Lower lobe of right lung (tissue), 2 donors: ENCODE data around the gene SHISAL2A. TPM values are rescaled to one million over a fixed set of nuclear protein-coding genes. Genes with fewer than 3 reads are reported as not detected.

ENCODE experiments used
- ATAC-seq, 2 donors: fragments of 200-7000 bp; cut with Tn5 transposase; one replicate each; pipeline ENCODE4 v1.9.1; 2020 to 2022; ENCODE audit warnings: mild to moderate bottlenecking in 2 of 2, moderate library complexity in 2 of 2
- DNase-seq: peaks from one replicate; pipeline ENCODE4 v3.0.0-alpha.2; 2020
- H3K27ac ChIP-seq: fragments of 200-600 bp; one replicate; pipeline ENCODE4 v1.8.0; 2022
- H3K27me3 ChIP-seq: fragments of 200-600 bp; one replicate; pipeline ENCODE4 v1.8.0; 2022; ENCODE audit warnings: low read depth
- H3K36me3 ChIP-seq: fragments of 200-600 bp; one replicate; pipeline ENCODE4 v1.8.0; 2022; ENCODE audit warnings: mild to moderate bottlenecking
- H3K4me1 ChIP-seq: fragments of 200-600 bp; one replicate; pipeline ENCODE4 v1.8.0; 2022
- H3K4me3 ChIP-seq: fragments of 200-600 bp; one replicate; pipeline ENCODE4 v1.8.0; 2022; ENCODE audit warnings: mild to moderate bottlenecking
- H3K9me3 ChIP-seq: fragments of 200-600 bp; one replicate; pipeline ENCODE4 v1.8.0; 2022
- CTCF ChIP-seq: fragments of 200-600 bp; IDR thresholded peaks from one replicate; pipeline ENCODE4 v1.8.0; 2022; ENCODE audit warnings: antibody characterized with exemption, mild to moderate bottlenecking
- intact Hi-C: fragments of 100-400 bp; cut with DNase I; formaldehyde crosslinking; loops from one replicate; pipeline ENCODE4 v1.11.0; 2022
- total RNA-seq: library from RNA; stranded (reverse); fragmentation: NEBNext Ultra II Directional; extraction: Animal tissue kit (Norgen Biotek cat#: 25700); gene quantifications from one replicate; pipeline ENCODE4 v1.2.1, GENCODE V29; 2021
- donor health status: DM: no; HTN: yes; CAD: no; lungs with severe emphysema.

Gene SHISAL2A
- total RNA-seq, 1 donor from 2014 or later = 1.6 TPM

DNA sequence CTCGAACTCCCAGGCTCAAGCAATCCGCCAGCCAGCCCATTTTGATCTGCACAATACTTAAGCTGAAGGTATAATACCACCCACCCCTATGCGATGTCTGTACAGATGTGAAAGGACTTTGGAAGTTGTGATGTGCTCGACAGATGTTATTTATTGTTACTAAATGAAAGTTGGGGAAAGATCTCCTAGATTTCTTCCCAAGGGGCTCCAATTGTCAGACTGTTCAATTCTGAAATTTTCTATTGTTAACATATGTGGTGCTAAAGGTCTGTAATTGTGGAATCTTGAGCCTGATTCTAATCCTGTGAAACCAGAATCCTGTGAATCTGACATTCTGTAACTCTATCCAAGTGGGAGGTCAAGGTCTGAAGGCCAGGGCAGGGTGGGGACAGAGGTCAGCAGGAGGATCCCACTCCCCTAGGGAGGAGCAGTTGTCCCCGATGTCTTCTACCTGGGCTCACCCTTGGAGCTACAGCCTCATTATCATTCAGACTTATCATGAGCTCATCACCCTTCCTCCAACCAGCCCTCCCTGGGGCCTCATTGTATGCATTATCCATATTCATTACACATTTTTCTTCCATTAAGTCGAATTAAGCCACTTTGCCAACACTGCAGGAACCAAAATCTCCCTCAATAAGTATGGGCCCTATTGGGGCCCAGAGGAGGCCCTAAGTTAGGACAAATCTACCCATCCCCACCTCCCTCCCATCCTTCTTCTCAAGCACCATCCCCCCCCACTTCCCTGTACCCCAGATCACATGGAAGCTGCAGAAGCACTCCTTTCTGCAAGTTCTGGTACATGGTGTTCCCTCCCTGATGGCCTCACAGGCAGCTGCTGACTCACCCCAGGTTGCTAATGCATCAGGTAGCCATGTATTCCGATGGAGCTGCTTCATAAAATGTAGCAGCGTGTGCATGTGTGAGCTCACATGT is 32.3 kb downstream of the SHISAL2A start:
- ATAC-seq (no peak), DNase-seq (no peak)
- no peaks in the 10 kb centered on the region for H3K9me3 ChIP-seq
- intact Hi-C loops = no loop called here
- no peaks in the 10 kb centered on the region for H3K27me3 ChIP-seq
- no peak overlapping the region for H3K27ac ChIP-seq
- H3K4me1 ChIP-seq = no peaks in the 10 kb centered on the region
- no peak for TF ChIP-seq CTCF
- no peak overlapping the region for H3K4me3 ChIP-seq
- no peaks in the 10 kb centered on the region for H3K36me3 ChIP-seq

DNA sequence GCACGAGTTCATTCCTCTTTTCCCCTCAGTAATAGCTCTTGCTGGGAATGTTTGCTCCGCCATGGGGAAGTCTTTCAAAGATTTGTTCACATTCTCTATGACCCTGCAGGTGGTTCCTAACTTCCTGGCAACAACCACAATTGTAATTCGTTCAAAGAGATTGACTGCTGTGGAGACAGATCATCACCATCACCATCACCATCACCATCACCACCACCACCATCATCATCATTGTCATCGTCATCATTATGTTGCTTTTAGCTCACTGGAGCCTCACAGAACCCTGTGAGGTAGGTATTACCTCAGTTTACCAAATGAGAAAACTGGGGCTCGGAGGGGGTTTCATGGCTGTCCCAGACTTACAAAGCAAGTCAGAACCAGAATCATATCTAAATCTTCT is 34.3 kb downstream of the SHISAL2A start:
- TF ChIP-seq CTCF = no peak
- intact Hi-C loops = no loop called here
- H3K27me3 ChIP-seq = no peaks in the 10 kb centered on the region
- H3K9me3 ChIP-seq = no peaks in the 10 kb centered on the region
- no peaks in the 10 kb centered on the region for H3K4me1 ChIP-seq
- H3K27ac ChIP-seq = no peak overlapping the region
- ATAC-seq = no peak
- no peak overlapping the region for H3K4me3 ChIP-seq
- DNase-seq = no peak
- no peaks in the 10 kb centered on the region for H3K36me3 ChIP-seq

GRCh38 chr1:52667984-52668383 is 35.0 kb downstream of the SHISAL2A start:
- no peaks in the 10 kb centered on the region for H3K4me1 ChIP-seq
- no peak for ATAC-seq
- intact Hi-C loops = no loop called here
- H3K36me3 ChIP-seq = no peaks in the 10 kb centered on the region
- no peak overlapping the region for H3K27ac ChIP-seq
- H3K27me3 ChIP-seq = no peaks in the 10 kb centered on the region
- DNase-seq = no peak
- no peak for TF ChIP-seq CTCF
- no peaks in the 10 kb centered on the region for H3K9me3 ChIP-seq
- no peak overlapping the region for H3K4me3 ChIP-seq

- intact Hi-C loops = no loop called here
- no peak for TF ChIP-seq CTCF
- H3K36me3 ChIP-seq = no peaks in the 10 kb centered on the region
- no peak overlapping the region for H3K27ac ChIP-seq
- no peak overlapping the region for H3K4me3 ChIP-seq
- no peaks in the 10 kb centered on the region for H3K9me3 ChIP-seq
- no peaks in the 10 kb centered on the region for H3K27me3 ChIP-seq
- DNase-seq (no peak), ATAC-seq (no peak)
- no peaks in the 10 kb centered on the region for H3K4me1 ChIP-seq
Observed at GRCh38 chr1:52668711-52669110, 35.7 kb downstream of the SHISAL2A start.

DNA sequence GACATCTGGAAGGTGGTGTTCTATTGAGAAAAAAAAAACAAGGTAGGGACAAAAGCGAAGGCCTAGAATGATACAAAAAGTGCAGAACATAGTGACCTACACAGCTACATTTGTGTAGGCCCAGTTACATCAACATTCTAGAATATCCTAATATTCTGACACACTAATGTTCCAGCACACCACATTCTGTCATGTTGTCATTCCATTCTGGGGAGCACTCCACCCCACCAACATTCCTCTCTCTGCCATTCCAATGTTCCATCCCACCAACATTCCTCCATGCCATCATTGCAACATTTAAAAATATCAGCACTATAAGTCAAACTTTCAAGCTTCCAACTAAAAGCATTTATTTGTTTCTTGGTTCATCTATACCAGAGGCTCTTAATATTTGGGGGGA is 36.7 kb downstream of the SHISAL2A start:
- no peak for ATAC-seq
- no peaks in the 10 kb centered on the region for H3K9me3 ChIP-seq
- no peak overlapping the region for H3K4me3 ChIP-seq
- intact Hi-C loops = no loop called here
- no peaks in the 10 kb centered on the region for H3K27me3 ChIP-seq
- no peaks in the 10 kb centered on the region for H3K4me1 ChIP-seq
- no peak overlapping the region for H3K27ac ChIP-seq
- TF ChIP-seq CTCF = no peak
- no peaks in the 10 kb centered on the region for H3K36me3 ChIP-seq
- no peak for DNase-seq
